Heart right ventricle (tissue), 16 donors: Measurements from ENCODE around the gene COMMD6. TPM values are rescaled to one million over a fixed set of nuclear protein-coding genes. Genes with fewer than 3 reads are reported as not detected.

ENCODE experiments used
- ATAC-seq, 8 donors: fragments of 200-7000 bp; cut with Tn5 transposase; one replicate each; pipeline ENCODE4 v1.9.1; 2020; ENCODE audit warnings: mild to moderate bottlenecking in 8 of 8, moderate library complexity in 8 of 8, moderate number of reproducible peaks in 1 of 8
- DNase-seq, 2 donors: peaks; one replicate each; pipeline ENCODE4 v3.0.0-alpha.2; 2020
- H3K27ac ChIP-seq, 10 donors: fragments of 200-600 bp; sonication (generic) in 2 of 10; one replicate each; pipeline versions ENCODE4 v1.5.0 to v1.8.0; 2020 to 2022; ENCODE audit warnings: mild to moderate bottlenecking in 3 of 10
- H3K27me3 ChIP-seq, 7 donors: fragments of 200-600 bp; one replicate each; pipeline ENCODE4 v1.8.0; 2021 to 2022; ENCODE audit warnings: mild to moderate bottlenecking in 2 of 7
- H3K36me3 ChIP-seq, 9 donors: fragments of 200-600 bp; sonication (generic) in 1 of 9; one replicate each; pipeline versions ENCODE4 v1.5.0 to v1.8.0; 2020 to 2022; ENCODE audit warnings: mild to moderate bottlenecking in 2 of 9
- H3K4me1 ChIP-seq, 9 donors: fragments of 200-600 bp; sonication (generic) in 1 of 9; one replicate each; pipeline versions ENCODE4 v1.5.0 to v1.8.0; 2020 to 2022; ENCODE audit warnings: mild to moderate bottlenecking in 4 of 9
- H3K4me3 ChIP-seq, 10 donors: fragments of 200-600 bp; sonication (generic) in 2 of 10; one replicate each; pipeline versions ENCODE4 v1.5.0 to v1.8.0; 2020 to 2022; ENCODE audit warnings: mild to moderate bottlenecking in 7 of 10, moderate library complexity in 2 of 10
- H3K9me3 ChIP-seq, 11 donors: fragments of 200-600 bp in 10 of 11; sonication (generic) in 2 of 11; one replicate each; pipeline versions ENCODE4 v1.5.0 to v1.8.0; 2013 to 2022; ENCODE audit warnings: mild to moderate bottlenecking in 2 of 11, control low read depth in 1 of 11, moderate library complexity in 1 of 11
- WGBS, 2 donors: extraction: QIAGEN DNeasy Blood & Tissue Kit; methylation state at CpG; one replicate each; pipeline ENCODE4 v1.1.7; 2013; ENCODE audit warnings: inconsistent platforms in 1 of 2; 5-methylcytosine and 5-hydroxymethylcytosine counted together
- intact Hi-C, 10 donors: fragments of 100-400 bp; cut with DNase I; formaldehyde crosslinking; loops; one replicate each; pipeline versions ENCODE4 v1.11.1 to v1.14.2; 2022
- polyA plus RNA-seq, 2 donors: library from polyadenylated mRNA; stranded (reverse); fragments of 200-250 nt; gene quantifications; one replicate each; pipeline ENCODE4 v1.2.3, GENCODE V29; 2013
- total RNA-seq, 10 donors: library from RNA; stranded (reverse); fragmentation: NEBNext Ultra II Directional in 3 of 10; extraction: Animal tissue kit (Norgen Biotek cat#: 25700) in 3 of 10; gene quantifications; one replicate each; pipeline versions ENCODE4 v1.2.1 to v1.2.4, GENCODE V29; 2021 to 2023
- TF ChIP-seq, protein P1 (sequence below), 9 donors: fragments of 200-600 bp; sonication (generic) in 2 of 9; IDR thresholded peaks; one replicate each; pipeline versions ENCODE4 v1.5.0 to v1.8.0; 2021 to 2022; ENCODE audit warnings: antibody characterized with exemption in 9 of 9, mild to moderate bottlenecking in 5 of 9, moderate library complexity in 1 of 9
- donor health status: Arrhythmogenic right ventricular cardiomyopathy.
- donor health status: ischemic (EF 13 %, LVEDD 7.1; RV severe dilation, severe dysfunction).
- donor health status: healthy with polysubstance abuse.
- donor health status: DM: no; HTN: yes; CAD: no.
- donor health status: DM: no; HTN: no; CAD: no.
- donor health status: ischemic (EF 25% LVEDD 6.9; RV normal size, moderate dysfunction).
- donor health status: ischemic (EF 25% LVEDD 5.7; RV mildly dilated, moderate dysfunction).
- donor health status: healthy.
- donor health status: DM: yes; HTN: yes; CAD: no.
- donor health status: Ischemic cardiomyopathy.
- donor health status: ischemic (EF 35%, LVEDD 5.7; RV mildly dilated, moderate dysfunction).
- donor health status: nonischemic (EF 11% LVEDD 7.7; RV severe dilation, severe dysfunction).
- donor health status: DM: yes; HTN: yes; CAD: no.
- donor health status: PGD.
- donor health status: ischemic (EF 29% LVEDD 5.4; RV normal size, mild dysfunction).
- donor health status: nonischemic (EF 23%, LVEDD 6.1; RV moderate dilation, normal function).

The COMMD6 gene
- total and polyA plus RNA-seq, 12 donors = 66.4 to 138 (median 122) TPM

GRCh38 chr13:75530549-75530961 is 7.1 kb downstream of the COMMD6 start:
- H3K27me3 ChIP-seq = no peaks in the 10 kb centered on the region
- H3K4me3 ChIP-seq = no peak overlapping the region
- H3K4me1 ChIP-seq = peaks cover 0 to 19% (median 6%) of the 10 kb centered on the region in 9 donors
- no peaks in the 10 kb centered on the region for H3K9me3 ChIP-seq
- TF ChIP-seq, protein P1, sequence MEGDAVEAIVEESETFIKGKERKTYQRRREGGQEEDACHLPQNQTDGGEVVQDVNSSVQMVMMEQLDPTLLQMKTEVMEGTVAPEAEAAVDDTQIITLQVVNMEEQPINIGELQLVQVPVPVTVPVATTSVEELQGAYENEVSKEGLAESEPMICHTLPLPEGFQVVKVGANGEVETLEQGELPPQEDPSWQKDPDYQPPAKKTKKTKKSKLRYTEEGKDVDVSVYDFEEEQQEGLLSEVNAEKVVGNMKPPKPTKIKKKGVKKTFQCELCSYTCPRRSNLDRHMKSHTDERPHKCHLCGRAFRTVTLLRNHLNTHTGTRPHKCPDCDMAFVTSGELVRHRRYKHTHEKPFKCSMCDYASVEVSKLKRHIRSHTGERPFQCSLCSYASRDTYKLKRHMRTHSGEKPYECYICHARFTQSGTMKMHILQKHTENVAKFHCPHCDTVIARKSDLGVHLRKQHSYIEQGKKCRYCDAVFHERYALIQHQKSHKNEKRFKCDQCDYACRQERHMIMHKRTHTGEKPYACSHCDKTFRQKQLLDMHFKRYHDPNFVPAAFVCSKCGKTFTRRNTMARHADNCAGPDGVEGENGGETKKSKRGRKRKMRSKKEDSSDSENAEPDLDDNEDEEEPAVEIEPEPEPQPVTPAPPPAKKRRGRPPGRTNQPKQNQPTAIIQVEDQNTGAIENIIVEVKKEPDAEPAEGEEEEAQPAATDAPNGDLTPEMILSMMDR (IDR thresholded peaks at IDR 0.05) = no peak
- intact Hi-C loops = loop anchor here in 1 of 10 donors (10.0 kb wide), 1 partner anchor 46 kb away; the partner anchor contains the start of gene TBC1D4
- ATAC-seq (no peak), DNase-seq (no peak)
- H3K27ac ChIP-seq = no peak overlapping the region
- peaks cover 0 to 75% (median 12%) of the 10 kb centered on the region in 9 donors for H3K36me3 ChIP-seq

GRCh38 chr13:75521956-75522355 is 15.7 kb downstream of the COMMD6 start:
- Histone ChIP-seq H3K27ac (no peak overlapping the region), H3K9me3 (peaks cover 0 to 6% (median 0%) of the 10 kb centered on the region in 11 donors), H3K4me3 (no peak overlapping the region), H3K4me1 (no peaks in the 10 kb centered on the region), H3K36me3 (peaks cover 0 to 20% (median 16%) of the 10 kb centered on the region in 9 donors), H3K27me3 (no peaks in the 10 kb centered on the region)
- TF ChIP-seq, protein P1 (IDR thresholded peaks at IDR 0.05) = no peak
- intact Hi-C loops = no loop called here
- ATAC-seq (no peak), DNase-seq (no peak)
- WGBS, 2 donors = 85 to 90% methylated on average over 3 of the region's 3 CpGs

DNA sequence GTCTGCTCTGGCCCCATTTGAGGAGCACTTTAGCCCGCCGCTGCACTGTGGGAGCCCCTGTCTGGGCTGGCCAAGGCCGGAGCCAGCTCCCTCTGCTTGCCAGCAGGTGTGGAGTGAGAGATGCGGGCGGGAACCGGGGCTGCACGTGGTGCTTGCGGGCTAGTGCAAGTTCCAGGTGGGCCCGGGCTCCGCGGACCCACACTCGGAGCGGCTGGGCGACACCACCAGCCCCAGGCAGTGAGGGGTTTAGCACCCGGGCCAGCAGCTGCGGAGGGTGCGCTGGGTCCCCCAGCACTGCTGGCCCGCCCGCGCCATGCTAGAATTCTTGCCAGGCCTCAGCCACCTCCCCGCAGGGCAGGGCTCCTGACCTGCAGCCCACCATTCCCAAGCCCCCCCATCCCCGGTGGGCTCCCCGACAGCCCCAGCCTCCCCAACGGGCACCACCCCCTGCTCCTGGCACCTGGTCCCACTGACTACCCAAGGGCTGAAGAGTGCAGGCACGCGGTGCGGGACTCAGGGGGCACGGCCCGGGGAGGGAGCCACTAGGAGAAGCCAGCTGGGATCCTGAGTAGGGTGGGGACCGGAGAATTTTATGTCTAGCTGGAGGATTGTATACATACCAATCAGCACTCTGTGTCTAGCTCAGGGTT is 19.1 kb downstream of the COMMD6 start:
- Histone ChIP-seq H3K4me1 (no peaks in the 10 kb centered on the region), H3K27ac (no peak overlapping the region), H3K4me3 (no peak overlapping the region), H3K27me3 (no peaks in the 10 kb centered on the region), H3K9me3 (peaks cover 0 to 6% (median 0%) of the 10 kb centered on the region in 11 donors), H3K36me3 (no peaks in the 10 kb centered on the region)
- ATAC-seq = peak in 1 of 8 donors; percentile 38
- no peak for DNase-seq
- TF ChIP-seq, protein P1 (IDR thresholded peaks at IDR 0.05) = no peak
- WGBS, 2 donors = 95 to 96% methylated on average over 30 of the region's 30 CpGs
- intact Hi-C loops = no loop called here

DNA sequence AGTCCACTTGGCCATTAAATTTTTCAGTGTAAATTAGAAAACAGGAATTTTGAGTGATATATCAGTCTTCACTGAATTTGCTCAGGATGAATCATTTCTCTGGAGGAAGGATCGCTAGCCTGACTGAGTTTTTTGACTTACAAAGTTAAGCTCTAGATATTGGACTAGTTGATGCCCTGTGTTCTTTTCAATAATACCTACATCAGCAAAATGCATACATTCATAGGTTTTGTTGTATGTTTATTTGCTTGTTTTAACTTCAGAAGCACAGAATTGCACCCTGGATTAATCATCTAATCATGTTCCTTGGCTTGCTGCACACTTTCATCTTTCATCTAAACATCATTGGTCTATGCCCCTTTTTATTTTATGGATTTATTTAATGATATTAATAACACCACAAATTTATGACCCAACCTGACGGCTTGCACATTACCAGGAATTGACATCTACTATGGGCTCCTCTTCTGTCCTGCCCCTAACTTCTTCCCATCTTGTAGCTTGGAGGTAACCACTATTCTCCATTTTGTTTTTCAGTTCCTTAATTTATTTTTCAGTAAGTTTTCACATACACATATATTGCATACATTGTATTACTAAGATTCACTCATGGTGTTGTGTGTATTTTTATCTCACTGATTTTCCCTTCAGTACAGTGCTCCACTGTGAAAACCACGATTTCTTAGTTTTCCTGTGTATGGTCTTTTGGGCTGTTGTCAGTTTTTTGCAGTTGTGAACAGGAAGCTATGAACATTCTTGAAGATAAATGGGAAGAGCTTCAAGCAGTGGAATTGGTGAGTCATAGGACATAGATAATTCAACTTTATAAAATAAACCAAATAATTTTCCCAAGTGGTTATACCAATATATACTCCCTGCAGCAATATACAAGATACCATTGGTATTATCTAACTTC is 23.3 kb downstream of the COMMD6 start:
- Histone ChIP-seq H3K9me3 (no peaks in the 10 kb centered on the region), H3K27me3 (no peaks in the 10 kb centered on the region), H3K36me3 (no peaks in the 10 kb centered on the region), H3K4me3 (no peak overlapping the region), H3K27ac (no peak overlapping the region), H3K4me1 (peaks cover 0 to 12% (median 0%) of the 10 kb centered on the region in 9 donors)
- intact Hi-C loops = no loop called here
- ATAC-seq = no peak
- TF ChIP-seq, protein P1 (IDR thresholded peaks at IDR 0.05) = no peak
- DNase-seq = no peak
- 71 to 83% methylated on average over 3 of the region's 3 CpGs for WGBS, 2 donors
